ENCODE results near the gene MAGI2. TPM values are rescaled to one million over a fixed set of nuclear protein-coding genes. Genes with fewer than 3 reads are reported as not detected.

The MAGI2 gene
- total RNA-seq, 1 experiment from 2014 or later, result 0.22 TPM

DNA sequence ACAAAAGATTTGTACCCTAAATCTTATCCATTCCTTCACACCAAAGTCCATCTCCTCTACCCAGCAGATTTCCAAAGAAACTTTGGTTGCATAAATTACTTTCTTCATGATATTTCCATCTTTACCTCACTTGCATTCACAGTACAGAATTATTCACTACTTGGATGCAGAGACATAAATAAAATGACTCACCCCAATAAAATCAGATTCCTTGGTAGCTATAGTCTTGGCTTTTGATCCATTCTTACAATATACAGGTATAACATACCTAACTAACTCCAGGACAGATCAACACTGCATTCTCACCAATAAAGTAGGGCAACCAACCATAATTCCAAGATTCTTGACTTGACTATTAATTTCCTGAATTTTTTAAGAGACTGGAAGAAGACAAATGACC lies 815.1 kb downstream of the MAGI2 start:
- Histone ChIP-seq H3K79me2 (ENCODE audit: insufficient read depth, low read length) (no peaks in the 10 kb centered on the region), H2AFZ (ENCODE audit: low read depth, low read length, poor library complexity, severe bottlenecking) (no peak overlapping the region), H3K27ac (ENCODE audit: low read depth, low read length) (no peak overlapping the region), H4K20me1 (ENCODE audit: insufficient read depth) (no peaks in the 10 kb centered on the region), H3K36me3 (ENCODE audit: control insufficient read depth in 1 of 2, insufficient read depth in 2 of 2, low read length in 2 of 2) (no peaks in the 10 kb centered on the region), H3K4me3 (replicated peaks in 1 of 2; ENCODE audit: low read depth in 1 of 2, low read length in 2 of 2) (no peak overlapping the region), H3K4me1 (ENCODE audit: control insufficient read depth in 1 of 2, insufficient read depth in 2 of 2, low read length in 2 of 2) (no peaks in the 10 kb centered on the region), H3K27me3 (ENCODE audit: insufficient read depth, low read length) (no peaks in the 10 kb centered on the region), H3K4me2 (ENCODE audit: low read length) (no peak overlapping the region), H3K9ac (ENCODE audit: low read length) (no peak overlapping the region), H3K9me3 (ENCODE audit: control insufficient read depth in 1 of 2, insufficient read depth in 1 of 2, low read depth in 1 of 2, low read length in 2 of 2) (no peaks in the 10 kb centered on the region), H3K9me2 (ENCODE audit: insufficient read depth) (no peaks in the 10 kb centered on the region)
- ATAC-seq (no peak), DNase-seq (ENCODE audit: low read depth, low spot score) (no peak)
- ChIA-PET CTCF (no interaction called here), RAD21 (ENCODE audit: low non-redundant PET in 1 of 2, low total read pairs in 2 of 2, uncharacterized antibody in 2 of 2, unreplicated experiment in 2 of 2) (no interaction called here), POLR2A (no interaction called here)
- intact Hi-C loops (cut with micrococcal nuclease), result no loop called here
- no TSS peak for BruUV-seq (replicated peaks)
- no peak for TF ChIP-seq CEBPB (IDR thresholded peaks at IDR 0.05; ENCODE audit: low read depth)
- no peak for TF ChIP-seq SP1 (IDR thresholded peaks at IDR 0.05; ENCODE audit: low read depth)
- TF ChIP-seq CBX3 (IDR thresholded peaks at IDR 0.05; ENCODE audit: low read depth), result no peak
- no peak for TF ChIP-seq EZH2 (IDR thresholded peaks at IDR 0.05)
- TF ChIP-seq, protein P1, sequence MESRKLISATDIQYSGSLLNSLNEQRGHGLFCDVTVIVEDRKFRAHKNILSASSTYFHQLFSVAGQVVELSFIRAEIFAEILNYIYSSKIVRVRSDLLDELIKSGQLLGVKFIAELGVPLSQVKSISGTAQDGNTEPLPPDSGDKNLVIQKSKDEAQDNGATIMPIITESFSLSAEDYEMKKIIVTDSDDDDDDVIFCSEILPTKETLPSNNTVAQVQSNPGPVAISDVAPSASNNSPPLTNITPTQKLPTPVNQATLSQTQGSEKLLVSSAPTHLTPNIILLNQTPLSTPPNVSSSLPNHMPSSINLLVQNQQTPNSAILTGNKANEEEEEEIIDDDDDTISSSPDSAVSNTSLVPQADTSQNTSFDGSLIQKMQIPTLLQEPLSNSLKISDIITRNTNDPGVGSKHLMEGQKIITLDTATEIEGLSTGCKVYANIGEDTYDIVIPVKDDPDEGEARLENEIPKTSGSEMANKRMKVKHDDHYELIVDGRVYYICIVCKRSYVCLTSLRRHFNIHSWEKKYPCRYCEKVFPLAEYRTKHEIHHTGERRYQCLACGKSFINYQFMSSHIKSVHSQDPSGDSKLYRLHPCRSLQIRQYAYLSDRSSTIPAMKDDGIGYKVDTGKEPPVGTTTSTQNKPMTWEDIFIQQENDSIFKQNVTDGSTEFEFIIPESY (IDR thresholded peaks at IDR 0.05; ENCODE audit: extremely low read depth, insufficient replicate concordance, low read length), result no peak
- TF ChIP-seq, protein P2, sequence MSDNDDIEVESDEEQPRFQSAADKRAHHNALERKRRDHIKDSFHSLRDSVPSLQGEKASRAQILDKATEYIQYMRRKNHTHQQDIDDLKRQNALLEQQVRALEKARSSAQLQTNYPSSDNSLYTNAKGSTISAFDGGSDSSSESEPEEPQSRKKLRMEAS (IDR thresholded peaks at IDR 0.05), result no peak
- TF ChIP-seq, protein P3, sequence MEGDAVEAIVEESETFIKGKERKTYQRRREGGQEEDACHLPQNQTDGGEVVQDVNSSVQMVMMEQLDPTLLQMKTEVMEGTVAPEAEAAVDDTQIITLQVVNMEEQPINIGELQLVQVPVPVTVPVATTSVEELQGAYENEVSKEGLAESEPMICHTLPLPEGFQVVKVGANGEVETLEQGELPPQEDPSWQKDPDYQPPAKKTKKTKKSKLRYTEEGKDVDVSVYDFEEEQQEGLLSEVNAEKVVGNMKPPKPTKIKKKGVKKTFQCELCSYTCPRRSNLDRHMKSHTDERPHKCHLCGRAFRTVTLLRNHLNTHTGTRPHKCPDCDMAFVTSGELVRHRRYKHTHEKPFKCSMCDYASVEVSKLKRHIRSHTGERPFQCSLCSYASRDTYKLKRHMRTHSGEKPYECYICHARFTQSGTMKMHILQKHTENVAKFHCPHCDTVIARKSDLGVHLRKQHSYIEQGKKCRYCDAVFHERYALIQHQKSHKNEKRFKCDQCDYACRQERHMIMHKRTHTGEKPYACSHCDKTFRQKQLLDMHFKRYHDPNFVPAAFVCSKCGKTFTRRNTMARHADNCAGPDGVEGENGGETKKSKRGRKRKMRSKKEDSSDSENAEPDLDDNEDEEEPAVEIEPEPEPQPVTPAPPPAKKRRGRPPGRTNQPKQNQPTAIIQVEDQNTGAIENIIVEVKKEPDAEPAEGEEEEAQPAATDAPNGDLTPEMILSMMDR (IDR thresholded peaks at IDR 0.05 in 2 of 3, conservative IDR thresholded peaks at IDR 0.05 in 1 of 3; ENCODE audit: borderline replicate concordance in 1 of 3, insufficient read depth in 1 of 3, low read depth in 2 of 3, low read length in 2 of 3), result no peak
- TF ChIP-seq ELF1 (IDR thresholded peaks at IDR 0.05; ENCODE audit: borderline replicate concordance, low read depth), result no peak
- TF ChIP-seq YY1 (IDR thresholded peaks at IDR 0.05; ENCODE audit: extremely low read depth, insufficient replicate concordance, low read depth, low read length), result no peak
- TF ChIP-seq RAD21 (IDR thresholded peaks at IDR 0.05; ENCODE audit: low read depth), result no peak
- TF ChIP-seq EGR1 (IDR thresholded peaks at IDR 0.05; ENCODE audit: low read depth), result no peak
- TF ChIP-seq ZFX (IDR thresholded peaks at IDR 0.05), result no peak
- TF ChIP-seq POLR2A (IDR thresholded peaks at IDR 0.05; ENCODE audit: borderline replicate concordance, extremely low read depth, insufficient read depth, insufficient read length), result no peak
- TF ChIP-seq POLR2AphosphoS5 (IDR thresholded peaks at IDR 0.05; ENCODE audit: low read depth, low read length), result no peak
- TF ChIP-seq, protein P4, sequence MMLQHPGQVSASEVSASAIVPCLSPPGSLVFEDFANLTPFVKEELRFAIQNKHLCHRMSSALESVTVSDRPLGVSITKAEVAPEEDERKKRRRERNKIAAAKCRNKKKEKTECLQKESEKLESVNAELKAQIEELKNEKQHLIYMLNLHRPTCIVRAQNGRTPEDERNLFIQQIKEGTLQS (IDR thresholded peaks at IDR 0.05), result no peak
- no peak for TF ChIP-seq SRF (IDR thresholded peaks at IDR 0.05; ENCODE audit: low read depth)
